ENCODE results near the gene AGAP3. TPM values are rescaled to one million over a fixed set of nuclear protein-coding genes. Genes with fewer than 3 reads are reported as not detected.
A peak's percentile ranks its signal among the peaks of the same experiment; 100 is the strongest.

The AGAP3 gene
- total RNA-seq, 2 donors from 2014 or later, result 80.3 to 112 TPM

DNA sequence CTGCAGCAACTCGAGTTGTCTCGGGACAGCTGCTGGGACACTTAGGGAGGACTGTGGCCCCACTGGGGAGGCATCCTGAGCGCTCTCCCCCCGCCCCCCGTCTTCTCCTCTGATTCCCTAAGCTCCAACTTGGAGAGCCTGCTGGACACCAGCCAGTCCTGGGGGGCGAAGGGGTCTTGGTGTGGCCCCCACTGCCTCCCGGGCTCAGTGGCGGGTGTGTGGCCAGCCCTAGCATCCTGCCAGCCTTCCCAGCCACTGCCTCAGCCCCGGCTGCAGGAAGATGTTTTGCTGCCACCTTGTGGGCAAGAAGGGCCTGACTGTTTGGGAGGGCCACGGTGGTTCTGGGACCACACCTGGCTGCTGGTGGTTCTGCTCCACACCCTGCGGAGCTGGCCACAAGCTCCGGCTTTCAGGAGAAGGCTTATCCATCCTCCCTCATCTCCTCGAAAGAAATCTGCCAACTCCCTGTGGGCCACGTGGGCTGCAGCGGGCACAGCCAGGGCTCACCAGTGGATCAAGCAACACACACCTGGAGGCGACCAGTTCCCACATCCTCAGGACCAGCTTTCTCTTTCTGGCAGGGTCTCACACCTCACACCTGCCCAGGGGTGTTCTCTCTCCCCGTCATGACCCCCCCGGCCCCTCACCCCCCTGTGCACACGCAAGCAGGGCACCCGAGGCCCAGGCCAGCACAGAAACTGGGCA lies 24.8 kb downstream of the AGAP3 start:
- Histone ChIP-seq H3K27ac (no peak overlapping the region), H3K36me3 (no peaks in the 10 kb centered on the region), H3K9me3 (no peaks in the 10 kb centered on the region), H3K27me3 (replicated peaks; ENCODE audit: insufficient read depth) (no peaks in the 10 kb centered on the region), H3K4me1 (replicated peaks) (peaks cover 4% of the 10 kb centered on the region), H3K4me3 (no peak overlapping the region)
- DNase-seq (ENCODE audit: low spot score), result peak; percentile 77
- 33% methylated on average over 19 of the region's 20 CpGs for WGBS
- intact Hi-C loops (cut with DNase I), result loop anchor here (5.0 kb wide), 3 partner anchors 49 to 214 kb away; partner anchors contain the start of gene ABCB8
- TF ChIP-seq POLR2A (IDR thresholded peaks at IDR 0.05), result no peak
- peak; percentile 61 for TF ChIP-seq POLR2AphosphoS5 (IDR thresholded peaks at IDR 0.05)
- TF ChIP-seq, protein P1, sequence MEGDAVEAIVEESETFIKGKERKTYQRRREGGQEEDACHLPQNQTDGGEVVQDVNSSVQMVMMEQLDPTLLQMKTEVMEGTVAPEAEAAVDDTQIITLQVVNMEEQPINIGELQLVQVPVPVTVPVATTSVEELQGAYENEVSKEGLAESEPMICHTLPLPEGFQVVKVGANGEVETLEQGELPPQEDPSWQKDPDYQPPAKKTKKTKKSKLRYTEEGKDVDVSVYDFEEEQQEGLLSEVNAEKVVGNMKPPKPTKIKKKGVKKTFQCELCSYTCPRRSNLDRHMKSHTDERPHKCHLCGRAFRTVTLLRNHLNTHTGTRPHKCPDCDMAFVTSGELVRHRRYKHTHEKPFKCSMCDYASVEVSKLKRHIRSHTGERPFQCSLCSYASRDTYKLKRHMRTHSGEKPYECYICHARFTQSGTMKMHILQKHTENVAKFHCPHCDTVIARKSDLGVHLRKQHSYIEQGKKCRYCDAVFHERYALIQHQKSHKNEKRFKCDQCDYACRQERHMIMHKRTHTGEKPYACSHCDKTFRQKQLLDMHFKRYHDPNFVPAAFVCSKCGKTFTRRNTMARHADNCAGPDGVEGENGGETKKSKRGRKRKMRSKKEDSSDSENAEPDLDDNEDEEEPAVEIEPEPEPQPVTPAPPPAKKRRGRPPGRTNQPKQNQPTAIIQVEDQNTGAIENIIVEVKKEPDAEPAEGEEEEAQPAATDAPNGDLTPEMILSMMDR (IDR thresholded peaks at IDR 0.05), result peak; percentile 68 to 93 (median 85)

DNA sequence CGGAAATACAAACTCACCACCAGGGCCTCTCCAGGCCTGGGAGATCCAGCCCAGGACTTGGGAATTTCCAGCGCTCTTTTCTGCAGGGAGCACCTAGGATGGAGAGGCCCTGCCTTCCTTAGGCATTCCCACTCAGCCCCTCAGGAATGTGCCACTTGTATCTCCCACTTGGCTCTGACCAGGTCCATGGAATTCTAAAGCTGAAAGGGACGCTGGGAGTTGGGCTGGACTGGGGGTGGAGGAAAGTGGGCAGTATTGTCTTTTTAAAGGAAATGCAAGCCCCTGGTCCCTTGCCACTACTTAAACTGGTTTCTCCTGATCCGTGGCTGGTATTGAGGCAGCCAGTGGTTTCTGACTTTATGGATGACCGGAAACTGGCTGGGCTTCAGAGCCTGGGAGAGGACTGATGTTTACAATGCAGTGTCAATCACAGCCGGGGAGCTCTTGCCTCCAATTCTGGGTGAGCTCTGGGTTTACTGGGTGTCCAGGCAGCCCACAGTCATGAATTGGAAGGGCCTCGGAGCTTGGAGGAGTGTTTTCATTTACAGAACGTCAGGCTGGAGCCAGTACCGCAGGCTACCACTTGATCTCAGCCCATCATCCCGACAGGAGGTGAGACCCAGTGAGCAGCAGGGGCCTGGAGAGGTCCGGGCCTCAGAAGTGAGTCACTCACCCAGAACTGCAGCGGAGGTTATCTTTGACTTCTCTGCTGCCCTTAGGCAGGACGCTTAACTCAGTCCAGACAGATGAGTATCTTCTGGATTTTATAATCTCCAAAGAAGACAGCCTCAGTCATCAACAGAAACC lies 27.3 kb downstream of the AGAP3 start:
- WGBS, result 30% methylated on average over 13 of the region's 13 CpGs
- peaks cover 11% of the 10 kb centered on the region for H3K4me1 ChIP-seq (replicated peaks)
- DNase-seq (ENCODE audit: low spot score), result peak; percentile 86
- intact Hi-C loops (cut with DNase I), result loop anchor here (5.0 kb wide), 3 partner anchors 51 to 216 kb away; partner anchors contain the start of gene ABCB8
- no peaks in the 10 kb centered on the region for H3K9me3 ChIP-seq
- H3K4me3 ChIP-seq, result peak overlapping the region; percentile 28 to 36
- TF ChIP-seq, protein P1 (IDR thresholded peaks at IDR 0.05), result peak in 3 of 4 experiments; percentile 14 to 42 (median 36)
- TF ChIP-seq POLR2A (IDR thresholded peaks at IDR 0.05) (no peak), POLR2AphosphoS5 (IDR thresholded peaks at IDR 0.05) (peak; percentile 83)
- peak overlapping the region; percentile 74 to 76 for H3K27ac ChIP-seq
- no peaks in the 10 kb centered on the region for H3K27me3 ChIP-seq (replicated peaks; ENCODE audit: insufficient read depth)
- peaks cover 0 to 6% of the 10 kb centered on the region in 2 donors for H3K36me3 ChIP-seq

DNA sequence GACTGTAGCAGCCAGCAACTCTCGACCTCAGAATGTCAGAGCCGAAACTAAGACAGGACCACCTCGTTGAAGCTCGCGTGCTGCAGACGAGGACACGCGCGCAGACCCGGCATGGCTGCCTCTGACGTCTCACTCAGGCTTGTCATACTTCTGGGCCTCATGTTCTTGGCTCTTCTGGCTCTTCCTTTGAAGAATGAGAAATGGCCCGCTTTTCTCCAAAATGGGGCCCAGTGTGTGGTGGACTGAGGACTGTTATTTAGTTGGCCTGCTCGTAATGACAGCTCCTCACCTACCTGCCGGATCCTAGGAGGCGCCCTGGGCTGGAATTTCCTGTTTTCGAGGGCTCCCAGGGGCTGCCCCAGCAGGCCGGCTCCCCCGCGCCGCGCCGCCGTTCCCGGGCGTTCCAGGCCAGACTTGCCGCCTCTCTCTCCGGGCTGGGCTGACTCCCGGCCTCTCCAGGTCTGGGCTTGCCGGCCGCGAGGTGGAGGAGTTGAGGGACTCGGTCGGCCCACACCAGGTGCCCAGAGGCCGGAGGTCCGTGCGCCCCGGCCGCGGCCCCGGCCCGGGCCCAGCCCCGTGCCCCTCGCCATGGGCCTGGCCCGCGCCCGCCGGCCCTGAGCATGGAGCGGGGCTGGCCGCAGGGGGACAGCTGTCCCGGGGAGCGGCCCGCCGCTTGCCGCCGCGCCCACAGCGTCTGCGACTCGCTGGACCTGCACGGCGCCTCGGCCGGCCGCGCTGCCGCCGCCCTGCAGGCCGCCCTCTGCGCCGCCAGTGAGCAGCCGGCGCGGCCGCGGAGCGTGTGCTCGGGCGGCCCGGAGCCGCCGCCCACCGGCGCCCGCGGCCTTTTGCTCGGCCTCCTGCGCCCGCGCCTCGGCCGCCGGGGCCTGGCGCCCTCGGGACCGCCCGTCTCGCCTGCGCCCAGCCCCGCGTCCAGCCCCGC lies 28.1 kb downstream of the AGAP3 start:
- peaks cover 11% of the 10 kb centered on the region for H3K4me1 ChIP-seq (replicated peaks)
- DNase-seq (ENCODE audit: low spot score), result peak; percentile 56
- H3K27me3 ChIP-seq (replicated peaks; ENCODE audit: insufficient read depth), result no peaks in the 10 kb centered on the region
- peak overlapping the region; percentile 74 to 76 for H3K27ac ChIP-seq
- H3K36me3 ChIP-seq, result peaks cover 0 to 7% of the 10 kb centered on the region in 2 donors
- TF ChIP-seq POLR2A (IDR thresholded peaks at IDR 0.05), result peak; percentile 33
- peak; percentile 6 for TF ChIP-seq POLR2AphosphoS5 (IDR thresholded peaks at IDR 0.05)
- TF ChIP-seq, protein P1 (IDR thresholded peaks at IDR 0.05), result no peak
- no peaks in the 10 kb centered on the region for H3K9me3 ChIP-seq
- H3K4me3 ChIP-seq, result peak overlapping the region; percentile 28 to 36
- WGBS, result 53% methylated on average over 28 of the region's 101 CpGs
- intact Hi-C loops (cut with DNase I), result loop anchor here (5.0 kb wide), 3 partner anchors 52 to 217 kb away; partner anchors contain the start of gene ABCB8

DNA sequence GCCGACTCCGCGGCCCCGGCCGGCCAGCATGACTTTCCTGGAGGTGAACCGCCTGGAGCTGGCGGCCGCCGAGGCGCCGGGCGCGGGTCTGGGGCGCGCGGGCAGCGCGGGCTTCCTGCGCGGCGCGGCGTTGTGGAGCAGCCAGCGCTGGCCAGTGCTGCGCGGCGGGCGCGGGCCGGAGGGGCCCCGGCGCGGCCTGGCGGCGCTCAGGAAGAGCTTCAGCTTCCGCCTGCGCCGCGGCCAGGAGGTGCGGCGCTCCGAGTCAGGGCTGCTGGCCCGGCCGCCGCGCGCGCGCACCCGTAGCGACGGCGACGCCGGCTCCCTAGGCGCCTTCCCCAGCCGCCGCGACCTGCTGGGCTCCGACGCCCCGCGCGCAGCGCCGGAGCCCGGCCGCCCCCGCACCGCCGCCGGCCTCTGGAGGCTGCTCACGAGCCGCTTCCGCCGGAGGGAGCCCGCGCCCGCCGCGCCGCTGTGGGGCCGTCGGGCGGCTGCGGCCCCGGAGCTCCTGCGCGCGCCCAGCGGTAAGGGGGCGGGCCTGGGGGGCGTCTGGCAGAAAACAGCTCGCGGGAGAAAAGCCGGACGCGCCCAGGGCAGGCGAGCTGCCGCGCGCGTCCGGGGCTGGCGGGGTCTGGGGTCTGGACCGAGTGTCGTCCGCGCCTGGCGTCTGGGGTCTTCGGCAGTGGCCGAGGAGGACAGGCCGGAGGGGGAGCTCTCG lies 29.0 kb downstream of the AGAP3 start:
- Histone ChIP-seq H3K27ac (peak overlapping the region; percentile 61 to 70), H3K4me3 (peak overlapping the region; percentile 28 to 30), H3K36me3 (peaks cover 5 to 13% of the 10 kb centered on the region in 2 donors), H3K4me1 (replicated peaks) (peaks cover 11% of the 10 kb centered on the region), H3K9me3 (no peaks in the 10 kb centered on the region), H3K27me3 (replicated peaks; ENCODE audit: insufficient read depth) (no peaks in the 10 kb centered on the region)
- WGBS, result 8% methylated on average over 51 of the region's 114 CpGs
- intact Hi-C loops (cut with DNase I), result no loop called here
- no peak for DNase-seq (ENCODE audit: low spot score)
- TF ChIP-seq POLR2AphosphoS5 (IDR thresholded peaks at IDR 0.05) (no peak), POLR2A (IDR thresholded peaks at IDR 0.05) (no peak)
- TF ChIP-seq, protein P1 (IDR thresholded peaks at IDR 0.05), result no peak

Measured in prostate gland (tissue), 2 donors.